ENCODE data around the gene RPS6KL1. TPM values are rescaled to one million over a fixed set of nuclear protein-coding genes. Genes with fewer than 3 reads are reported as not detected.

The RPS6KL1 gene
- total RNA-seq, 1 donor from 2014 or later: 12.1 TPM

GRCh38 chr14:74909911-74910310 lies 13.1 kb downstream of the RPS6KL1 start:
- Histone ChIP-seq H3K27me3 (no peaks in the 10 kb centered on the region), H3K36me3 (no peaks in the 10 kb centered on the region), H3K9me3 (no peaks in the 10 kb centered on the region), H3K27ac (no peak overlapping the region), H3K4me1 (no peaks in the 10 kb centered on the region), H3K4me3 (no peak overlapping the region)
- TF ChIP-seq CTCF (IDR thresholded peaks at IDR 0.05): no peak
- DNase-seq (ENCODE audit: low spot score in 2 of 2): peak in 1 of 2 donors; percentile 58
- intact Hi-C loops (cut with DNase I): loop anchor here (10.0 kb wide), 1 partner anchor 395 kb away; no protein-coding TSS in a partner anchor

GRCh38 chr14:74909501-74909900 lies 13.6 kb downstream of the RPS6KL1 start:
- no peak for TF ChIP-seq CTCF (IDR thresholded peaks at IDR 0.05)
- H3K4me1 ChIP-seq: no peaks in the 10 kb centered on the region
- H3K36me3 ChIP-seq: peaks cover 0 to under 1% of the 10 kb centered on the region in 2 donors
- no peaks in the 10 kb centered on the region for H3K27me3 ChIP-seq
- peak in 1 of 2 donors; percentile 62 for DNase-seq (ENCODE audit: low spot score in 2 of 2)
- no peaks in the 10 kb centered on the region for H3K9me3 ChIP-seq
- H3K4me3 ChIP-seq: no peak overlapping the region
- no peak overlapping the region for H3K27ac ChIP-seq
- intact Hi-C loops (cut with DNase I): no loop called here

- Histone ChIP-seq H3K36me3 (peaks cover 0 to 4% of the 10 kb centered on the region in 2 donors), H3K9me3 (no peaks in the 10 kb centered on the region), H3K4me1 (no peaks in the 10 kb centered on the region), H3K27me3 (no peaks in the 10 kb centered on the region), H3K27ac (no peak overlapping the region), H3K4me3 (no peak overlapping the region)
- no peak for TF ChIP-seq CTCF (IDR thresholded peaks at IDR 0.05)
- no peak for DNase-seq (ENCODE audit: low spot score in 2 of 2)
- intact Hi-C loops (cut with DNase I): no loop called here
Observed at GRCh38 chr14:74908861-74909341, 14.2 kb downstream of the RPS6KL1 start.

GRCh38 chr14:74907744-74908143 lies 15.3 kb downstream of the RPS6KL1 start:
- peaks cover 7 to 15% of the 10 kb centered on the region in 2 donors for H3K36me3 ChIP-seq
- H3K27me3 ChIP-seq: no peaks in the 10 kb centered on the region
- H3K4me3 ChIP-seq: no peak overlapping the region
- intact Hi-C loops (cut with DNase I): no loop called here
- H3K27ac ChIP-seq: no peak overlapping the region
- H3K9me3 ChIP-seq: no peaks in the 10 kb centered on the region
- no peak for TF ChIP-seq CTCF (IDR thresholded peaks at IDR 0.05)
- no peak for DNase-seq (ENCODE audit: low spot score in 2 of 2)
- no peaks in the 10 kb centered on the region for H3K4me1 ChIP-seq

- H3K36me3 ChIP-seq: peaks cover 14 to 23% of the 10 kb centered on the region in 2 donors
- intact Hi-C loops (cut with DNase I): no loop called here
- no peak for DNase-seq (ENCODE audit: low spot score in 2 of 2)
Observed at GRCh38 chr14:74906925-74907521, 16.0 kb downstream of the RPS6KL1 start.

More at GRCh38 chr14:74906925-74907521, 16.0 kb downstream of the RPS6KL1 start:
- H3K4me1 ChIP-seq: no peaks in the 10 kb centered on the region
- no peak overlapping the region for H3K27ac ChIP-seq
- no peaks in the 10 kb centered on the region for H3K27me3 ChIP-seq
- no peak overlapping the region for H3K4me3 ChIP-seq
- TF ChIP-seq CTCF (IDR thresholded peaks at IDR 0.05): no peak
- H3K9me3 ChIP-seq: no peaks in the 10 kb centered on the region

Measured in ascending aorta (tissue), 2 donors.